ENCODE results near the gene OR10D3. TPM values are rescaled to one million over a fixed set of nuclear protein-coding genes. Genes with fewer than 3 reads are reported as not detected.

The OR10D3 gene
- total RNA-seq, 3 donors from 2014 or later (not counting 1 experiment from before 2014, with no cell fraction given) = not detected

GRCh38 chr11:124209824-124210357, 26.7 kb downstream of the OR10D3 start:
- no peak for DNase-seq
- no peak for ATAC-seq
- Histone ChIP-seq H3K4me1 (ENCODE audit: control insufficient read depth, insufficient read depth, low read length) (no peaks in the 10 kb centered on the region), H3K9me3 (ENCODE audit: control insufficient read depth, insufficient read depth, low read length) (no peaks in the 10 kb centered on the region), H3K36me3 (ENCODE audit: control insufficient read depth, insufficient read depth, low read length) (no peaks in the 10 kb centered on the region), H3K27ac (ENCODE audit: low read length) (no peak overlapping the region), H3K4me3 (ENCODE audit: low read length) (no peak overlapping the region), H3K27me3 (ENCODE audit: control insufficient read depth, insufficient read depth, low read length) (no peaks in the 10 kb centered on the region)
- Mint-ChIP-seq H3K9me3 (no peaks in the 10 kb centered on the region), H3K4me3 (no peak overlapping the region), H3K36me3 (no peaks in the 10 kb centered on the region), H3K4me1 (no peaks in the 10 kb centered on the region), H3K27me3 (ENCODE audit: low read depth in 2 of 2) (peaks cover 0 to 3% of the 10 kb centered on the region in 2 donors), H3K27ac (no peak overlapping the region)
- WGBS (ENCODE audit: insufficient coverage) = 87% methylated on average over 6 of the region's 6 CpGs
- intact Hi-C loops (cut with micrococcal nuclease) = no loop called here
- no peak for TF ChIP-seq CTCF (IDR thresholded peaks at IDR 0.05)

GRCh38 chr11:124210421-124210820, 27.3 kb downstream of the OR10D3 start:
- no peak overlapping the region for H3K27ac Mint-ChIP-seq
- peaks cover 0 to 3% of the 10 kb centered on the region in 2 donors for H3K27me3 Mint-ChIP-seq (ENCODE audit: low read depth in 2 of 2)
- no peaks in the 10 kb centered on the region for H3K36me3 ChIP-seq (ENCODE audit: control insufficient read depth, insufficient read depth, low read length)
- H3K9me3 Mint-ChIP-seq = no peaks in the 10 kb centered on the region
- H3K4me3 Mint-ChIP-seq = no peak overlapping the region
- no peak for ATAC-seq
- no peak overlapping the region for H3K4me3 ChIP-seq (ENCODE audit: low read length)
- H3K4me1 ChIP-seq (ENCODE audit: control insufficient read depth, insufficient read depth, low read length) = no peaks in the 10 kb centered on the region
- H3K9me3 ChIP-seq (ENCODE audit: control insufficient read depth, insufficient read depth, low read length) = no peaks in the 10 kb centered on the region
- WGBS (ENCODE audit: insufficient coverage) = 84% methylated on average over 5 of the region's 5 CpGs
- H3K27ac ChIP-seq (ENCODE audit: low read length) = no peak overlapping the region
- no peak for DNase-seq
- H3K4me1 Mint-ChIP-seq = no peaks in the 10 kb centered on the region
- intact Hi-C loops (cut with micrococcal nuclease) = no loop called here
- no peaks in the 10 kb centered on the region for H3K36me3 Mint-ChIP-seq
- no peaks in the 10 kb centered on the region for H3K27me3 ChIP-seq (ENCODE audit: control insufficient read depth, insufficient read depth, low read length)
- no peak for TF ChIP-seq CTCF (IDR thresholded peaks at IDR 0.05)

GRCh38 chr11:124211321-124211720, 28.2 kb downstream of the OR10D3 start:
- Histone ChIP-seq H3K4me1 (ENCODE audit: control insufficient read depth, insufficient read depth, low read length) (no peaks in the 10 kb centered on the region), H3K4me3 (ENCODE audit: low read length) (no peak overlapping the region), H3K9me3 (ENCODE audit: control insufficient read depth, insufficient read depth, low read length) (no peaks in the 10 kb centered on the region), H3K36me3 (ENCODE audit: control insufficient read depth, insufficient read depth, low read length) (no peaks in the 10 kb centered on the region), H3K27ac (ENCODE audit: low read length) (no peak overlapping the region), H3K27me3 (ENCODE audit: control insufficient read depth, insufficient read depth, low read length) (no peaks in the 10 kb centered on the region)
- DNase-seq (no peak), ATAC-seq (no peak)
- no peak for TF ChIP-seq CTCF (IDR thresholded peaks at IDR 0.05)
- intact Hi-C loops (cut with micrococcal nuclease) = no loop called here
- peaks cover 0 to 3% of the 10 kb centered on the region in 2 donors for H3K27me3 Mint-ChIP-seq (ENCODE audit: low read depth in 2 of 2)
- H3K4me1 Mint-ChIP-seq = no peaks in the 10 kb centered on the region
- H3K36me3 Mint-ChIP-seq = no peaks in the 10 kb centered on the region
- no peak overlapping the region for H3K27ac Mint-ChIP-seq
- no peaks in the 10 kb centered on the region for H3K9me3 Mint-ChIP-seq
- no peak overlapping the region for H3K4me3 Mint-ChIP-seq

GRCh38 chr11:124214027-124214426, 30.9 kb downstream of the OR10D3 start:
- H3K27ac Mint-ChIP-seq = no peak overlapping the region
- Histone ChIP-seq H3K27ac (ENCODE audit: low read length) (no peak overlapping the region), H3K9me3 (ENCODE audit: control insufficient read depth, insufficient read depth, low read length) (no peaks in the 10 kb centered on the region), H3K4me3 (ENCODE audit: low read length) (no peak overlapping the region), H3K36me3 (ENCODE audit: control insufficient read depth, insufficient read depth, low read length) (no peaks in the 10 kb centered on the region), H3K4me1 (ENCODE audit: control insufficient read depth, insufficient read depth, low read length) (no peaks in the 10 kb centered on the region), H3K27me3 (ENCODE audit: control insufficient read depth, insufficient read depth, low read length) (no peaks in the 10 kb centered on the region)
- no peak for DNase-seq
- 75% methylated on average over 1 of the region's 3 CpGs for WGBS (ENCODE audit: insufficient coverage)
- intact Hi-C loops (cut with micrococcal nuclease) = no loop called here
- peaks cover 0 to 3% of the 10 kb centered on the region in 2 donors for H3K27me3 Mint-ChIP-seq (ENCODE audit: low read depth in 2 of 2)
- TF ChIP-seq CTCF (IDR thresholded peaks at IDR 0.05) = no peak
- no peaks in the 10 kb centered on the region for H3K36me3 Mint-ChIP-seq
- no peaks in the 10 kb centered on the region for H3K4me1 Mint-ChIP-seq
- H3K4me3 Mint-ChIP-seq = no peak overlapping the region
- no peak for ATAC-seq
- H3K9me3 Mint-ChIP-seq = no peaks in the 10 kb centered on the region

Data from natural killer cell (primary cell).